ENCODE measurements around the gene TAB2.

DNA sequence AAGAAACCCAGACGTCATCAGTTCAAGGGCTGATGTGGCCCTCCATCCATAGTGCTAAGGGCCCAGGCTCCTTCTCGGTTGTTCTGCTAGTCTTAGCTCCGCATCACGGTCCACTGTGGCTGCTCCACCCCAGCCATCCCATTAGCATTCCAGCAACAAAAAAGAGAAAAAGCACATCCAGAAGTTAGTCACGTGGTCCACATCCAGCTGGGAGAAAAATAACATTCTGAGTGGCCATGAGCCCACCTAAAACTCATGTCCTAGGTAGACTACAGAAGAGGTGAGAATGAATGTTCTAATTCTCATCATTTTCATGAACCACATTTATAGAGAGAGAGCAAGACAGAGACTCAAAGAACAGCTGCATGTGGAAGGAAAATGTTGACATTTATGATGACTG, 49.4 kb upstream of the TAB2 start:
- no peak for TF ChIP-seq EZH2 (IDR thresholded peaks at IDR 0.05)
- TF ChIP-seq POLR2A (IDR thresholded peaks at IDR 0.05; ENCODE audit: borderline replicate concordance, extremely low read depth, insufficient read depth, insufficient read length), result no peak

Data from HCT116 (cell line).